ENCODE measurements around the gene TRIP12.
"Not testable (repeated sequence)": the region's sequence is repeated elsewhere in the genome, so short reads cannot be mapped to it uniquely, and the experiment has no call there.

The TRIP12 gene

GRCh38 chr2:229920011-229920641, 1.7 kb downstream of the TRIP12 start:
- peak in 1 of 2 experiments; percentile 38 for DNase-seq

- no peak for DNase-seq
Observed at GRCh38 chr2:229917793-229918192, 4.0 kb downstream of the TRIP12 start.

GRCh38 chr2:229914171-229914570, 7.6 kb downstream of the TRIP12 start:
- DNase-seq = no peak

- DNase-seq = no peak
Observed at GRCh38 chr2:229910832-229911412, 10.9 kb downstream of the TRIP12 start.

GRCh38 chr2:229910147-229910831, 11.5 kb downstream of the TRIP12 start:
- DNase-seq = no peak

- no peak for DNase-seq
Observed at GRCh38 chr2:229909090-229909489, 12.7 kb downstream of the TRIP12 start.

- no peak for DNase-seq
Observed at GRCh38 chr2:229905601-229906000, 16.2 kb downstream of the TRIP12 start.

- DNase-seq = no peak
Observed at GRCh38 chr2:229903037-229903436, 18.8 kb downstream of the TRIP12 start.

GRCh38 chr2:229901819-229902218, 20.0 kb downstream of the TRIP12 start:
- no peak for DNase-seq

- DNase-seq = not testable (repeated sequence)
Observed at GRCh38 chr2:229900514-229900913, 21.3 kb downstream of the TRIP12 start.

- DNase-seq = no peak
Observed at GRCh38 chr2:229900012-229900411, 21.8 kb downstream of the TRIP12 start.

- no peak for DNase-seq
Observed at GRCh38 chr2:229899604-229900003, 22.2 kb downstream of the TRIP12 start.

- DNase-seq = no peak
Observed at GRCh38 chr2:229896857-229897256, 25.0 kb downstream of the TRIP12 start.

GRCh38 chr2:229889023-229889422, 32.8 kb downstream of the TRIP12 start:
- no peak for DNase-seq

- DNase-seq = no peak
Observed at GRCh38 chr2:229888031-229888430, 33.8 kb downstream of the TRIP12 start.

- DNase-seq = no peak
Observed at GRCh38 chr2:229887441-229887840, 34.4 kb downstream of the TRIP12 start.

- DNase-seq = no peak
Observed at GRCh38 chr2:229884775-229885699, 36.8 kb downstream of the TRIP12 start.

GRCh38 chr2:229882583-229882982, 39.2 kb downstream of the TRIP12 start:
- DNase-seq = no peak

GRCh38 chr2:229880892-229881586, 40.8 kb downstream of the TRIP12 start:
- DNase-seq = no peak

- DNase-seq = no peak
Observed at GRCh38 chr2:229879191-229879950, 42.4 kb downstream of the TRIP12 start.

- no peak for DNase-seq
Observed at GRCh38 chr2:229875549-229875948, 46.3 kb downstream of the TRIP12 start.

- DNase-seq = no peak
Observed at GRCh38 chr2:229874647-229875046, 47.2 kb downstream of the TRIP12 start.
